GM12891 (cell line): ENCODE data around the gene KIF13A.

ENCODE experiments used
- POLR2A ChIP-seq: IDR thresholded peaks from 2 replicates; pipeline ENCODE4 v1.6.1; 2011; ENCODE audit warnings: low read depth, low read length, control low read depth
- POLR2AphosphoS5 ChIP-seq: IDR thresholded peaks from 2 replicates; pipeline ENCODE4 v1.6.1; 2011; ENCODE audit warnings: low read depth, low read length, control low read depth
- POU2F2 ChIP-seq: IDR thresholded peaks from 2 replicates; pipeline ENCODE4 v1.6.1; 2011; ENCODE audit warnings: low read depth, mild to moderate bottlenecking, control low read depth, low read length, moderate library complexity
- TAF1 ChIP-seq: IDR thresholded peaks from 2 replicates; pipeline ENCODE4 v1.6.1; 2011; ENCODE audit warnings: low read depth, low read length, control low read depth

- no peak for TF ChIP-seq POLR2A
- no peak for TF ChIP-seq POLR2AphosphoS5
- TF ChIP-seq POU2F2 = no peak
- no peak for TF ChIP-seq TAF1
Measured at GRCh38 chr6:17919496-17919895, 67.9 kb downstream of the KIF13A start.
